NCI-H1105 (cell line): ENCODE measurements around the gene SLC5A10.
"Not testable (repeated sequence)": the region's sequence is repeated elsewhere in the genome, so short reads cannot be mapped to it uniquely, and the experiment has no call there.

Source experiments
- DNase-seq: peaks from one replicate; lab custom pipeline; 2025; lab: John Stamatoyannopoulos, UW

SLC5A10 gene

GRCh38 chr17:18951941-18952842 is at the start of gene SLC5A10:
Gene SLC5A10, plus strand, starts transcription at chr17:18952165. Its CDS starts 41 bp downstream, at chr17:18952206.
- no peak for DNase-seq

- no peak for DNase-seq
Observed at GRCh38 chr17:18904482-18904881, 47.5 kb upstream of the SLC5A10 start.

- no peak for DNase-seq
Observed at GRCh38 chr17:18905226-18905625, 46.7 kb upstream of the SLC5A10 start.

- DNase-seq, result no peak
Observed at GRCh38 chr17:18910326-18910725, 41.6 kb upstream of the SLC5A10 start.

GRCh38 chr17:18910881-18911280 is 41.1 kb upstream of the SLC5A10 start:
- DNase-seq, result no peak

GRCh38 chr17:18916816-18917500 is 35.0 kb upstream of the SLC5A10 start:
- DNase-seq, result no peak

GRCh38 chr17:18917506-18918032 is 34.4 kb upstream of the SLC5A10 start:
- no peak for DNase-seq

GRCh38 chr17:18919963-18920362 is 32.0 kb upstream of the SLC5A10 start:
- DNase-seq, result no peak

- no peak for DNase-seq
Observed at GRCh38 chr17:18920911-18921441, 31.0 kb upstream of the SLC5A10 start.

GRCh38 chr17:18921485-18921884 is 30.5 kb upstream of the SLC5A10 start:
- DNase-seq, result no peak

GRCh38 chr17:18921912-18922451 is 30.0 kb upstream of the SLC5A10 start:
- DNase-seq, result no peak

GRCh38 chr17:18922596-18922995 is 29.4 kb upstream of the SLC5A10 start:
- DNase-seq, result not testable (repeated sequence)

- DNase-seq, result no peak
Observed at GRCh38 chr17:18925187-18925586, 26.8 kb upstream of the SLC5A10 start.

- no peak for DNase-seq
Observed at GRCh38 chr17:18928628-18929125, 23.3 kb upstream of the SLC5A10 start.

GRCh38 chr17:18932360-18933055 is 19.5 kb upstream of the SLC5A10 start:
- no peak for DNase-seq

GRCh38 chr17:18933102-18934058 is 18.6 kb upstream of the SLC5A10 start:
- no peak for DNase-seq

- no peak for DNase-seq
Observed at GRCh38 chr17:18937981-18938691, 13.8 kb upstream of the SLC5A10 start.

- no peak for DNase-seq
Observed at GRCh38 chr17:18938692-18939023, 13.3 kb upstream of the SLC5A10 start.

- DNase-seq, result no peak
Observed at GRCh38 chr17:18944646-18945045, 7.3 kb upstream of the SLC5A10 start.

- no peak for DNase-seq
Observed at GRCh38 chr17:18946536-18946935, 5.4 kb upstream of the SLC5A10 start.
